ENCODE results near the gene FRRS1L.

The FRRS1L gene

DNA sequence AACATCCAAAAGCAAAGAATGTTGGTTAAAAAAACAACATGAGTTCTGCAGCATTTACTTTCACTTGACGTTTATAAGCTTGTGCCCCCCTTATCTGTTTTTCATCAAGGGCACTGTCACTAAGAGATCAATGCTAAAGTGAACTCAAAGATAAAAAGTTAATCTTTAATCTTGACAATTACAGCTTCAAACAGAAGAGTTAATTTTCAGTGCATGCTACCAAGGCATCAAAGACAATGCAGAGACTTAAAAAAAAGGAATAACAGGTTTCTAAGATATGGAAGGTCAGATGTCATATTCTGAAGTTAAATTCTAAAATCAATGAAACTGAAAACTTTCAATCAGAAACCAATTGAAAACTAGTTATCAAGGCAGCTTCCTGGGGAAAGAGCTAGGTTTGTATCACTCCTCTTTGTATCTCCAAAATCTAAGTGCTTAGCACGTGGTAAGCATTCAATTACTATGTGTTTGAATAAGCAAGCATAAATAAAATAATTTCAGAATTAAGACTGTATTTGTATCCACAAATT lies 84.9 kb downstream of the FRRS1L start:
- Histone ChIP-seq H3K4me3 (ENCODE audit: low read length) (no peak overlapping the region), H3K9me3 (ENCODE audit: insufficient read depth, low read depth, low read length) (no peaks in the 10 kb centered on the region), H3K27ac (ENCODE audit: low read length) (no peak overlapping the region), H3K4me1 (ENCODE audit: insufficient read depth, low read length) (no peaks in the 10 kb centered on the region), H3K27me3 (ENCODE audit: insufficient read depth, low read length) (no peaks in the 10 kb centered on the region), H3K9ac (ENCODE audit: low read depth, low read length) (no peak overlapping the region), H3K36me3 (ENCODE audit: insufficient read depth, low read depth, low read length) (peaks cover 80% of the 10 kb centered on the region)

Data from iPS-20b (cell line).